K562 (cell line): ENCODE measurements around the gene PCNX4. TPM values are rescaled to one million over a fixed set of nuclear protein-coding genes. Genes with fewer than 3 reads are reported as not detected.

Experiments
- ZC3H4 ChIP-seq: sonication (generic); formaldehyde crosslinking; IDR thresholded peaks from 2 replicates; pipeline ENCODE4 v1.9.0; 2021; ENCODE audit warnings: missing genetic modification reagents, borderline replicate concordance
- ZNF79 ChIP-seq: fragments of 250-450 bp; sonication (Bioruptor Pico); IDR thresholded peaks from 2 replicates; pipeline ENCODE4 v1.4.0; 2020; ENCODE audit warnings: low read depth, mild to moderate bottlenecking, moderate library complexity
- polyA plus RNA-seq, 8 experiments: library from polyadenylated mRNA; depleted of rRNA in 4 of 8; stranded (reverse) in 5 of 8; unstranded in 3 of 8; fragments of >200 nt; fragmentation: Nextera tagmentation in 2 of 8; fragmentation: Illumina TruSeq in 1 of 8; extraction: Ambion mirVana in 2 of 8; extraction: Trizol in 1 of 8; gene quantifications; 2 replicates each; pipeline versions ENCODE4 v1.2.1 to v1.2.3, GENCODE V29; 2011 to 2014; ENCODE audit warnings: inconsistent platforms in 1 of 8, missing spikeins in 1 of 8
- total RNA-seq, 7 experiments: library from RNA; depleted of rRNA in 6 of 7; stranded (reverse); fragments of >200 nt in 6 of 7; fragmentation: Illumina TruSeq in 2 of 7; extraction: Trizol in 2 of 7; gene quantifications; 2 replicates each; pipeline versions ENCODE4 v1.2.1 to v1.2.3, GENCODE V29; 2011 to 2021; ENCODE audit warnings: low replicate concordance in 1 of 7
- TF ChIP-seq, protein P1 (sequence below): fragments of 200-800 bp; sonication (Bioruptor generic); IDR thresholded peaks from 2 replicates; pipeline ENCODE4 v1.6.1; 2016; ENCODE audit warnings: missing genetic modification characterization, missing compliant biosample characterization
- TF ChIP-seq, protein P2 (sequence below): fragments of 450-650 bp; IDR thresholded peaks from 2 replicates; pipeline ENCODE4 v1.6.1; 2018; ENCODE audit warnings: mild to moderate bottlenecking, low read depth; ENCODE audit not compliant: partially characterized antibody

PCNX4 gene
- total and polyA plus RNA-seq, 9 of the 15 experiments (the other 6 are each of a cell fraction or from before 2014, with no cell fraction given), result 10.0 to 41.2 (median 22.4) TPM

DNA sequence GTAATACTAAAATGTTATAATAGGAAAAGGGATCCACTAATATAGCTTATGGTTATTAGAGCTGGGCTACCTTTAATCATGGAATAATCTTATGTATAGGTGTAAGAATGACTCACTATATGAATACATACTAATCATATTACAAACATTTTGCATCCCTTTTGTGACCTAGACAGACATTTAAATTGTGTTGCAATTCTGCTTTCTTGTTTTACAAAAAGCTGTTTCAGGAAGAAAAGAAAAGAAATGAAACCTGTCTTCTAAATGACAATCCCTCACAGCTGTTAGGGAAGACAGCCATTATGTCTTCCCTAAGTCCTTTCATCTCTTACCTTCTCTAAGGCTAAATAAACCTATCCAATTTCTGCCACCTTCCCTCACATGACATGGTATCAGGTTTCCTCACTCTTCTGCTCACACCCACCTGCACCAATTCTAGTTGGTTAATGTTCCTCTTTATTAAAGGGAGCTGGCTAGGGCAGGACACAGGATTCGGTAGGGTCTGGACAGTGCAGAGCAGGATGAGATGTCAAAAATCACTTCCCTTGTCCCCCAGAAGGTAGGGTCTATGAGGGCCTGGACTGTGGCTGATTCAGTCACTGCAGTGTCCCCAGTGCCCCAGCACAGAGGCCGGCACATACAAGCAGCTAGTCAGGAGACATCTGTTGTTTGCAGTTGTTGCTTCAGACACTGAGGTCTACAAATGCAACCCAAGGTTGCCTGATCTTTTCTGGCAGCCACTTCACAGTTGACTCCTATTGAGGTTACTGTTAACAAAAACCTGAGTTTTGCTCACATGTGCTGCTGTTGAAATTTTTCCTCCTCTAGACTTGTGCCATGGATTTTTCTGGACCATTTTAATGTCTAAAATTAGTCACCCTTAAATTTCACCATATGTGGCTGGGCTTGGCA, 69.7 kb downstream of the PCNX4 start (continued):
- TF ChIP-seq, protein P1, sequence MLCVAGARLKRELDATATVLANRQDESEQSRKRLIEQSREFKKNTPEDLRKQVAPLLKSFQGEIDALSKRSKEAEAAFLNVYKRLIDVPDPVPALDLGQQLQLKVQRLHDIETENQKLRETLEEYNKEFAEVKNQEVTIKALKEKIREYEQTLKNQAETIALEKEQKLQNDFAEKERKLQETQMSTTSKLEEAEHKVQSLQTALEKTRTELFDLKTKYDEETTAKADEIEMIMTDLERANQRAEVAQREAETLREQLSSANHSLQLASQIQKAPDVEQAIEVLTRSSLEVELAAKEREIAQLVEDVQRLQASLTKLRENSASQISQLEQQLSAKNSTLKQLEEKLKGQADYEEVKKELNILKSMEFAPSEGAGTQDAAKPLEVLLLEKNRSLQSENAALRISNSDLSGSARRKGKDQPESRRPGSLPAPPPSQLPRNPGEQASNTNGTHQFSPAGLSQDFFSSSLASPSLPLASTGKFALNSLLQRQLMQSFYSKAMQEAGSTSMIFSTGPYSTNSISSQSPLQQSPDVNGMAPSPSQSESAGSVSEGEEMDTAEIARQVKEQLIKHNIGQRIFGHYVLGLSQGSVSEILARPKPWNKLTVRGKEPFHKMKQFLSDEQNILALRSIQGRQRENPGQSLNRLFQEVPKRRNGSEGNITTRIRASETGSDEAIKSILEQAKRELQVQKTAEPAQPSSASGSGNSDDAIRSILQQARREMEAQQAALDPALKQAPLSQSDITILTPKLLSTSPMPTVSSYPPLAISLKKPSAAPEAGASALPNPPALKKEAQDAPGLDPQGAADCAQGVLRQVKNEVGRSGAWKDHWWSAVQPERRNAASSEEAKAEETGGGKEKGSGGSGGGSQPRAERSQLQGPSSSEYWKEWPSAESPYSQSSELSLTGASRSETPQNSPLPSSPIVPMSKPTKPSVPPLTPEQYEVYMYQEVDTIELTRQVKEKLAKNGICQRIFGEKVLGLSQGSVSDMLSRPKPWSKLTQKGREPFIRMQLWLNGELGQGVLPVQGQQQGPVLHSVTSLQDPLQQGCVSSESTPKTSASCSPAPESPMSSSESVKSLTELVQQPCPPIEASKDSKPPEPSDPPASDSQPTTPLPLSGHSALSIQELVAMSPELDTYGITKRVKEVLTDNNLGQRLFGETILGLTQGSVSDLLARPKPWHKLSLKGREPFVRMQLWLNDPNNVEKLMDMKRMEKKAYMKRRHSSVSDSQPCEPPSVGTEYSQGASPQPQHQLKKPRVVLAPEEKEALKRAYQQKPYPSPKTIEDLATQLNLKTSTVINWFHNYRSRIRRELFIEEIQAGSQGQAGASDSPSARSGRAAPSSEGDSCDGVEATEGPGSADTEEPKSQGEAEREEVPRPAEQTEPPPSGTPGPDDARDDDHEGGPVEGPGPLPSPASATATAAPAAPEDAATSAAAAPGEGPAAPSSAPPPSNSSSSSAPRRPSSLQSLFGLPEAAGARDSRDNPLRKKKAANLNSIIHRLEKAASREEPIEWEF, result no peak
- TF ChIP-seq ZC3H4 (CRISPR knock-in tag), result no peak
- no peak for TF ChIP-seq ZNF79 (CRISPR knock-in tag)
- TF ChIP-seq, protein P2, sequence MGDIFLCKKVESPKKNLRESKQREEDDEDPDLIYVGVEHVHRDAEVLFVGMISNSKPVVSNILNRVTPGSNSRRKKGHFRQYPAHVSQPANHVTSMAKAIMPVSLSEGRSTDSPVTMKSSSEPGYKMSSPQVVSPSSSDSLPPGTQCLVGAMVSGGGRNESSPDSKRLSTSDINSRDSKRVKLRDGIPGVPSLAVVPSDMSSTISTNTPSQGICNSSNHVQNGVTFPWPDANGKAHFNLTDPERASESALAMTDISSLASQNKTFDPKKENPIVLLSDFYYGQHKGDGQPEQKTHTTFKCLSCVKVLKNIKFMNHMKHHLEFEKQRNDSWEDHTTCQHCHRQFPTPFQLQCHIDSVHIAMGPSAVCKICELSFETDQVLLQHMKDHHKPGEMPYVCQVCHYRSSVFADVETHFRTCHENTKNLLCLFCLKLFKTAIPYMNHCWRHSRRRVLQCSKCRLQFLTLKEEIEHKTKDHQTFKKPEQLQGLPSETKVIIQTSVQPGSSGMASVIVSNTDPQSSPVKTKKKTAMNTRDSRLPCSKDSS, result no peak
